ENCODE data around the gene ITFG1.
"Not testable (repeated sequence)": the region's sequence is repeated elsewhere in the genome, so short reads cannot be mapped to it uniquely, and the experiment has no call there.

- not testable (repeated sequence) for TF ChIP-seq CTCF, EP300 (IDR thresholded peaks at IDR 0.05)
Observed at GRCh38 chr16:47347021-47347696, 113.7 kb downstream of the ITFG1 start.

Data from stomach (tissue), 4 donors.